ENCODE data around the gene CACNA1D. TPM values are rescaled to one million over a fixed set of nuclear protein-coding genes. Genes with fewer than 3 reads are reported as not detected.

Gene CACNA1D
- total and polyA plus RNA-seq, 2 donors (not counting 3 experiments of a cell fraction or from before 2014, with no cell fraction given), result 0.06 TPM; not detected in 1

DNA sequence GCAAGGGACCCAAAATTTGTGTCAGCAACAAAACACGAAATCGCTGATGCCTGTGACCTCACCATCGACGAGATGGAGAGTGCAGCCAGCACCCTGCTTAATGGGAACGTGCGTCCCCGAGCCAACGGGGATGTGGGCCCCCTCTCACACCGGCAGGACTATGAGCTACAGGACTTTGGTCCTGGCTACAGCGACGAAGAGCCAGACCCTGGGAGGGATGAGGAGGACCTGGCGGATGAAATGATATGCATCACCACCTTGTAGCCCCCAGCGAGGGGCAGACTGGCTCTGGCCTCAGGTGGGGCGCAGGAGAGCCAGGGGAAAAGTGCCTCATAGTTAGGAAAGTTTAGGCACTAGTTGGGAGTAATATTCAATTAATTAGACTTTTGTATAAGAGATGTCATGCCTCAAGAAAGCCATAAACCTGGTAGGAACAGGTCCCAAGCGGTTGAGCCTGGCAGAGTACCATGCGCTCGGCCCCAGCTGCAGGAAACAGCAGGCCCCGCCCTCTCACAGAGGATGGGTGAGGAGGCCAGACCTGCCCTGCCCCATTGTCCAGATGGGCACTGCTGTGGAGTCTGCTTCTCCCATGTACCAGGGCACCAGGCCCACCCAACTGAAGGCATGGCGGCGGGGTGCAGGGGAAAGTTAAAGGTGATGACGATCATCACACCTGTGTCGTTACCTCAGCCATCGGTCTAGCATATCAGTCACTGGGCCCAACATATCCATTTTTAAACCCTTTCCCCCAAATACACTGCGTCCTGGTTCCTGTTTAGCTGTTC, 316.9 kb downstream of the CACNA1D start:
- intact Hi-C loops (cut with micrococcal nuclease), result no loop called here
- H3K79me2 ChIP-seq (ENCODE audit: control insufficient read depth, insufficient read depth, low read length), result no peaks in the 10 kb centered on the region
- no peak overlapping the region for H3K4me3 ChIP-seq (replicated peaks in 1 of 3; ENCODE audit: insufficient read depth in 1 of 3, low read depth in 1 of 3, low read length in 3 of 3)
- no peak overlapping the region for H3K9ac ChIP-seq (replicated peaks; ENCODE audit: extremely low read depth, insufficient read depth, low read length)
- dilution Hi-C loops (cut with MboI; ENCODE audit: extremely low pct_ligation_motif_present, low sequenced_read_pairs), result no loop called here
- no TSS peak for BruUV-seq (replicated peaks)
- H3K36me3 ChIP-seq (ENCODE audit: control insufficient read depth in 2 of 2, extremely low read depth in 1 of 2, insufficient read depth in 2 of 2, low read length in 2 of 2), result no peaks in the 10 kb centered on the region
- CTCF ChIA-PET, result no interaction called here
- no peaks in the 10 kb centered on the region for H3K27me3 ChIP-seq (ENCODE audit: control insufficient read depth in 2 of 2, insufficient read depth in 2 of 2, low read length in 2 of 2)
- H3K9me3 ChIP-seq (replicated peaks; ENCODE audit: control insufficient read depth, insufficient read depth, low read length), result no peaks in the 10 kb centered on the region
- no peak overlapping the region for H3K27ac ChIP-seq (ENCODE audit: insufficient read depth, low read depth, low read length)
- H4K20me1 ChIP-seq (replicated peaks; ENCODE audit: control insufficient read depth, extremely low read depth, insufficient read depth, low read length), result no peaks in the 10 kb centered on the region
- no peaks in the 10 kb centered on the region for H3K9me1 ChIP-seq (replicated peaks; ENCODE audit: control insufficient read depth, extremely low read depth, insufficient read depth, low read length)
- POLR2A ChIA-PET, result no interaction called here
- FAIRE-seq, result no peak
- DNase-seq (ENCODE audit: low read depth, low spot score), result no peak
- no peak for TF ChIP-seq EZH2 (IDR thresholded peaks at IDR 0.05; ENCODE audit: borderline replicate concordance, low read depth, low read length, severe bottlenecking)
- TF ChIP-seq POLR2A (IDR thresholded peaks at IDR 0.05; ENCODE audit: low read depth, low read length), result no peak
- no peak for TF ChIP-seq JUN (IDR thresholded peaks at IDR 0.05; ENCODE audit: borderline replicate concordance, insufficient read depth, insufficient read length, low read depth)
- no peak overlapping the region for H3K4me2 ChIP-seq (ENCODE audit: insufficient read depth, low read length)
- H3K4me1 ChIP-seq (ENCODE audit: control insufficient read depth, extremely low read depth, insufficient read depth, low read length), result no peaks in the 10 kb centered on the region
- H2AFZ ChIP-seq (ENCODE audit: low read depth, low read length), result no peak overlapping the region

DNA sequence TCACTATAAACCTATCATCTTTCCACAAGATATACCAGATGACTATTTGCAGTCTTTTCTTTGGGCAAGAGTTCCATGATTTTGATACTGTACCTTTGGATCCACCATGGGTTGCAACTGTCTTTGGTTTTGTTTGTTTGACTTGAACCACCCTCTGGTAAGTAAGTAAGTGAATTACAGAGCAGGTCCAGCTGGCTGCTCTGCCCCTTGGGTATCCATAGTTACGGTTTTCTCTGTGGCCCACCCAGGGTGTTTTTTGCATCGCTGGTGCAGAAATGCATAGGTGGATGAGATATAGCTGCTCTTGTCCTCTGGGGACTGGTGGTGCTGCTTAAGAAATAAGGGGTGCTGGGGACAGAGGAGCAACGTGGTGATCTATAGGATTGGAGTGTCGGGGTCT, 318.0 kb downstream of the CACNA1D start:
- POLR2A ChIA-PET, result no interaction called here
- DNase-seq (ENCODE audit: low read depth, low spot score) (no peak), FAIRE-seq (no peak)
- Histone ChIP-seq H3K4me1 (ENCODE audit: control insufficient read depth, extremely low read depth, insufficient read depth, low read length) (no peaks in the 10 kb centered on the region), H2AFZ (ENCODE audit: low read depth, low read length) (no peak overlapping the region), H3K4me2 (ENCODE audit: insufficient read depth, low read length) (no peak overlapping the region), H3K27ac (ENCODE audit: insufficient read depth, low read depth, low read length) (no peak overlapping the region), H3K9me3 (replicated peaks; ENCODE audit: control insufficient read depth, insufficient read depth, low read length) (no peaks in the 10 kb centered on the region), H4K20me1 (replicated peaks; ENCODE audit: control insufficient read depth, extremely low read depth, insufficient read depth, low read length) (no peaks in the 10 kb centered on the region), H3K4me3 (replicated peaks in 1 of 3; ENCODE audit: insufficient read depth in 1 of 3, low read depth in 1 of 3, low read length in 3 of 3) (no peak overlapping the region), H3K36me3 (ENCODE audit: control insufficient read depth in 2 of 2, extremely low read depth in 1 of 2, insufficient read depth in 2 of 2, low read length in 2 of 2) (no peaks in the 10 kb centered on the region), H3K79me2 (ENCODE audit: control insufficient read depth, insufficient read depth, low read length) (no peaks in the 10 kb centered on the region), H3K9ac (replicated peaks; ENCODE audit: extremely low read depth, insufficient read depth, low read length) (no peak overlapping the region), H3K9me1 (replicated peaks; ENCODE audit: control insufficient read depth, extremely low read depth, insufficient read depth, low read length) (no peaks in the 10 kb centered on the region), H3K27me3 (ENCODE audit: control insufficient read depth in 2 of 2, insufficient read depth in 2 of 2, low read length in 2 of 2) (no peaks in the 10 kb centered on the region)
- CTCF ChIA-PET, result no interaction called here
- intact Hi-C loops (cut with micrococcal nuclease), result no loop called here
- dilution Hi-C loops (cut with MboI; ENCODE audit: extremely low pct_ligation_motif_present, low sequenced_read_pairs), result no loop called here
- BruUV-seq (replicated peaks), result no TSS peak
- no peak for TF ChIP-seq GATA2 (IDR thresholded peaks at IDR 0.05; ENCODE audit: insufficient read depth, insufficient read length, low read depth, low read length)
- TF ChIP-seq JUN (IDR thresholded peaks at IDR 0.05; ENCODE audit: borderline replicate concordance, insufficient read depth, insufficient read length, low read depth), result no peak
- TF ChIP-seq, protein P1, sequence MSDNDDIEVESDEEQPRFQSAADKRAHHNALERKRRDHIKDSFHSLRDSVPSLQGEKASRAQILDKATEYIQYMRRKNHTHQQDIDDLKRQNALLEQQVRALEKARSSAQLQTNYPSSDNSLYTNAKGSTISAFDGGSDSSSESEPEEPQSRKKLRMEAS (IDR thresholded peaks at IDR 0.05; ENCODE audit: insufficient read depth, insufficient read length), result no peak
- TF ChIP-seq FOS (IDR thresholded peaks at IDR 0.05; ENCODE audit: borderline replicate concordance, insufficient read depth, low read length), result no peak
- TF ChIP-seq, protein P2, sequence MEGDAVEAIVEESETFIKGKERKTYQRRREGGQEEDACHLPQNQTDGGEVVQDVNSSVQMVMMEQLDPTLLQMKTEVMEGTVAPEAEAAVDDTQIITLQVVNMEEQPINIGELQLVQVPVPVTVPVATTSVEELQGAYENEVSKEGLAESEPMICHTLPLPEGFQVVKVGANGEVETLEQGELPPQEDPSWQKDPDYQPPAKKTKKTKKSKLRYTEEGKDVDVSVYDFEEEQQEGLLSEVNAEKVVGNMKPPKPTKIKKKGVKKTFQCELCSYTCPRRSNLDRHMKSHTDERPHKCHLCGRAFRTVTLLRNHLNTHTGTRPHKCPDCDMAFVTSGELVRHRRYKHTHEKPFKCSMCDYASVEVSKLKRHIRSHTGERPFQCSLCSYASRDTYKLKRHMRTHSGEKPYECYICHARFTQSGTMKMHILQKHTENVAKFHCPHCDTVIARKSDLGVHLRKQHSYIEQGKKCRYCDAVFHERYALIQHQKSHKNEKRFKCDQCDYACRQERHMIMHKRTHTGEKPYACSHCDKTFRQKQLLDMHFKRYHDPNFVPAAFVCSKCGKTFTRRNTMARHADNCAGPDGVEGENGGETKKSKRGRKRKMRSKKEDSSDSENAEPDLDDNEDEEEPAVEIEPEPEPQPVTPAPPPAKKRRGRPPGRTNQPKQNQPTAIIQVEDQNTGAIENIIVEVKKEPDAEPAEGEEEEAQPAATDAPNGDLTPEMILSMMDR (IDR thresholded peaks at IDR 0.05; ENCODE audit: extremely low read depth in 1 of 2, insufficient read depth in 1 of 2, low read depth in 1 of 2, low read length in 2 of 2), result no peak
- no peak for TF ChIP-seq POLR2AphosphoS5 (IDR thresholded peaks at IDR 0.05; ENCODE audit: insufficient read depth, low read depth, low read length)
